Measurements from ENCODE around the gene SLC15A3. TPM values are rescaled to one million over a fixed set of nuclear protein-coding genes. Genes with fewer than 3 reads are reported as not detected.

The SLC15A3 gene
- total and polyA plus RNA-seq, 10 donors, result 62.9 to 139 (median 115) TPM

DNA sequence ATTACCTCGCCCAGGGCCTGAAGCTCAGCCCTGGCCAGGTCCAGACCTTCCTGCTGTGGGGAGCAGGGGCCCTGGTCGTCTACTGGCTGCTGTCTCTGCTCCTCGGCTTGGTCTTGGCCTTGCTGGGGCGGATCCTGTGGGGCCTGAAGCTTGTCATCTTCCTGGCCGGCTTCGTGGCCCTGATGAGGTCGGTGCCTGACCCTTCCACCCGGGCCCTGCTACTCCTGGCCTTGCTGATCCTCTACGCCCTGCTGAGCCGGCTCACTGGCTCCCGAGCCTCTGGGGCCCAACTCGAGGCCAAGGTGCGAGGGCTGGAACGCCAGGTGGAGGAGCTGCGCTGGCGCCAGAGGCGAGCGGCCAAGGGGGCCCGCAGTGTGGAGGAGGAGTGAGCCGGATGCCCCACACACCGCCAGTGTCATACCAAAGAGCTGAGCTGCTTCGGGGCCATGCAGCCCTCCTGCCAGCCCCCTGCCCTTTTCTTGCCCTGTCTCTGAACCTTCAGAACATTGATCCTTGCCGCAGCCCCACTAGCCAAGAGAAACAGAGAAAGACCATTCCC lies 30.1 kb downstream of the SLC15A3 start:
- Histone ChIP-seq H3K36me3 (peaks cover 8 to 44% (median 36%) of the 10 kb centered on the region in 6 donors), H3K9me3 (no peaks in the 10 kb centered on the region), H3K4me1 (peaks cover 22 to 67% (median 53%) of the 10 kb centered on the region in 6 donors), H3K4me3 (no peak overlapping the region), H3K27ac (no peak overlapping the region), H3K27me3 (replicated peaks in 1 of 7) (peaks cover 0 to 31% (median 15%) of the 10 kb centered on the region in 7 donors)
- peak; percentile 69 for DNase-seq
- intact Hi-C loops (cut with DNase I; ENCODE audit: low total_unique reads), result no loop called here
- WGBS, 5 donors, result 88 to 96% (median 93%) methylated on average over 6 to 23 of the region's 23 CpGs
- no peak for TF ChIP-seq POLR2A (IDR thresholded peaks at IDR 0.05)
- TF ChIP-seq, protein P1, sequence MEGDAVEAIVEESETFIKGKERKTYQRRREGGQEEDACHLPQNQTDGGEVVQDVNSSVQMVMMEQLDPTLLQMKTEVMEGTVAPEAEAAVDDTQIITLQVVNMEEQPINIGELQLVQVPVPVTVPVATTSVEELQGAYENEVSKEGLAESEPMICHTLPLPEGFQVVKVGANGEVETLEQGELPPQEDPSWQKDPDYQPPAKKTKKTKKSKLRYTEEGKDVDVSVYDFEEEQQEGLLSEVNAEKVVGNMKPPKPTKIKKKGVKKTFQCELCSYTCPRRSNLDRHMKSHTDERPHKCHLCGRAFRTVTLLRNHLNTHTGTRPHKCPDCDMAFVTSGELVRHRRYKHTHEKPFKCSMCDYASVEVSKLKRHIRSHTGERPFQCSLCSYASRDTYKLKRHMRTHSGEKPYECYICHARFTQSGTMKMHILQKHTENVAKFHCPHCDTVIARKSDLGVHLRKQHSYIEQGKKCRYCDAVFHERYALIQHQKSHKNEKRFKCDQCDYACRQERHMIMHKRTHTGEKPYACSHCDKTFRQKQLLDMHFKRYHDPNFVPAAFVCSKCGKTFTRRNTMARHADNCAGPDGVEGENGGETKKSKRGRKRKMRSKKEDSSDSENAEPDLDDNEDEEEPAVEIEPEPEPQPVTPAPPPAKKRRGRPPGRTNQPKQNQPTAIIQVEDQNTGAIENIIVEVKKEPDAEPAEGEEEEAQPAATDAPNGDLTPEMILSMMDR (IDR thresholded peaks at IDR 0.05 in 8 of 11, conservative IDR thresholded peaks at IDR 0.05 in 3 of 11), result no peak
- peak in 2 of 3 donors; percentile 8 to 30 for TF ChIP-seq POLR2AphosphoS5 (IDR thresholded peaks at IDR 0.05)

DNA sequence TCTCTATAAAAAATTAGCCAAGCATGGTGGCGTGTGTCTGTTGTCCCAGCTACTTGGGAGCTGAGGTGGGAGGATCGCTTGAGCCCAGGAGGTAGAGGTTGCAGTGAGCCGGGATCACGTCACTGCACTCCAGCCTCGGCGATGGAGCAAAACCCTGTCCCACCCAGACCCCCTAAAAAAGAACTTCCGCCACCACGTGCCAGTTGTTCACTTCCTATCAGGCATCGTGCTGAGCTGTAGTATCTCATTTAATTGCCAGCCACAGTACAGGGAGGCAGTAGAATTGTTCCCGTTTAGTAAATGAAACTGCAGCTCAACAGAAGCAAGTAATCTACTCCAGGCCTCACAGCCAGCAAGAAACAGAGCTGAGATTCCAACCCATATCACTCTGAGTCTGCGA lies 30.7 kb downstream of the SLC15A3 start:
- TF ChIP-seq POLR2AphosphoS5 (IDR thresholded peaks at IDR 0.05), result no peak
- TF ChIP-seq, protein P1 (IDR thresholded peaks at IDR 0.05 in 8 of 11, conservative IDR thresholded peaks at IDR 0.05 in 3 of 11), result no peak
- no peak for TF ChIP-seq POLR2A (IDR thresholded peaks at IDR 0.05)
- DNase-seq, result no peak
- Histone ChIP-seq H3K4me3 (no peak overlapping the region), H3K4me1 (peaks cover 28 to 73% (median 59%) of the 10 kb centered on the region in 6 donors), H3K9me3 (no peaks in the 10 kb centered on the region), H3K27me3 (replicated peaks in 1 of 7) (peaks cover 0 to 30% (median 15%) of the 10 kb centered on the region in 7 donors), H3K27ac (no peak overlapping the region), H3K36me3 (peaks cover 8 to 44% (median 36%) of the 10 kb centered on the region in 6 donors)
- 94 to 97% (median 95%) methylated on average over 10 to 11 of the region's 11 CpGs for WGBS, 5 donors
- intact Hi-C loops (cut with DNase I; ENCODE audit: low total_unique reads), result no loop called here

DNA sequence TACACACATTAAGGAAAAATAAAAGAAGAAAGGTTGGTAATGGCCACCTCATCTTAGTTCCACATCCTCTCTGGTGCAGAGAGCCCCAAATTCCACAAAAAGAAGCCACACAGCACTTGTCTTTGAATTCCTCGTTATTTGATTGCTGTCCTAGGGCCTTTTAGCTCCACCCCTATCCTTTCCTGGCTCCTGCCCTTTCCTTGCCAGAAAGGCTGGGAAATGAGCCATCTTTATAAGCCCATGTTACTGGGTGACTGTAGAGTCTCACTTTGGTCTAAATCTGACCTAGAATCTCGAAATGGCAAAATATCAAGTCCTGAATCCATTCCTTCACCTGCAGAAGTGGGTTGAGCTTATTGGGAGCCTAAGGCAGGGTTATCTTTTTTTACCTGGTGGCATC lies 32.0 kb downstream of the SLC15A3 start:
- Histone ChIP-seq H3K27me3 (replicated peaks in 1 of 7) (peaks cover 0 to 17% (median 12%) of the 10 kb centered on the region in 7 donors), H3K27ac (peak overlapping the region in 1 of 8 donors; percentile 19), H3K36me3 (peaks cover 8 to 44% (median 36%) of the 10 kb centered on the region in 6 donors), H3K4me1 (peaks cover 35 to 74% (median 63%) of the 10 kb centered on the region in 6 donors), H3K9me3 (no peaks in the 10 kb centered on the region), H3K4me3 (no peak overlapping the region)
- intact Hi-C loops (cut with DNase I; ENCODE audit: low total_unique reads), result no loop called here
- no peak for DNase-seq
- TF ChIP-seq POLR2A (IDR thresholded peaks at IDR 0.05) (no peak), POLR2AphosphoS5 (IDR thresholded peaks at IDR 0.05) (no peak)
- TF ChIP-seq, protein P1 (IDR thresholded peaks at IDR 0.05 in 8 of 11, conservative IDR thresholded peaks at IDR 0.05 in 3 of 11), result no peak
- WGBS, 5 donors, result 72 to 89% (median 79%) methylated on average over 2 of the region's 2 CpGs

DNA sequence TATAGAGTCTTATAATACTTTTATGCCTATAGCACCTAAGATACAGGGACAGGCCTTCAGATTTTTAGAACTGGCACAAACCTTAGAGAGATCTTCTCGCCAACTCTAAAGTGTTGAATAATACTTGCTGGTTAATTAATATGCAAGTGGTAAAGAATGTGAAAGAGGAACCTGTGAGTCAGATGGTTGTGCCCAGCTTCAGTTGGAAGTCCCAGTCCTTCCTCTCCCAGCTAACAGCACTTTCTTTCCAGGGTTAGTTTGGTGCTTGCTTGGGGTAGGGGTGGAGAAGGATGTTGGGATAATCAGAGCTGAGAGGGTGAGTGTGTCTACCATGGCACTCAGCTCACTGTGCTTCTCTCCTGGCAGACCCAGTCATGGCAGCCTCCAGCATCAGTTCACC lies 32.7 kb downstream of the SLC15A3 start:
- Histone ChIP-seq H3K4me1 (peaks cover 32 to 74% (median 62%) of the 10 kb centered on the region in 6 donors), H3K9me3 (no peaks in the 10 kb centered on the region), H3K4me3 (no peak overlapping the region), H3K36me3 (peaks cover 8 to 44% (median 36%) of the 10 kb centered on the region in 6 donors), H3K27ac (peak overlapping the region in 3 of 8 donors; percentile 10 to 58 (median 19)), H3K27me3 (replicated peaks in 1 of 7) (peaks cover 0 to 10% (median 6%) of the 10 kb centered on the region in 7 donors)
- 19 to 61% (median 43%) methylated on average over 1 of the region's 1 CpG for WGBS, 5 donors
- DNase-seq, result no peak
- intact Hi-C loops (cut with DNase I; ENCODE audit: low total_unique reads), result no loop called here
- TF ChIP-seq POLR2AphosphoS5 (IDR thresholded peaks at IDR 0.05) (no peak), POLR2A (IDR thresholded peaks at IDR 0.05) (no peak)
- TF ChIP-seq, protein P1 (IDR thresholded peaks at IDR 0.05 in 8 of 11, conservative IDR thresholded peaks at IDR 0.05 in 3 of 11), result no peak
